ENCODE data around the gene SOX6.

Gene SOX6

DNA sequence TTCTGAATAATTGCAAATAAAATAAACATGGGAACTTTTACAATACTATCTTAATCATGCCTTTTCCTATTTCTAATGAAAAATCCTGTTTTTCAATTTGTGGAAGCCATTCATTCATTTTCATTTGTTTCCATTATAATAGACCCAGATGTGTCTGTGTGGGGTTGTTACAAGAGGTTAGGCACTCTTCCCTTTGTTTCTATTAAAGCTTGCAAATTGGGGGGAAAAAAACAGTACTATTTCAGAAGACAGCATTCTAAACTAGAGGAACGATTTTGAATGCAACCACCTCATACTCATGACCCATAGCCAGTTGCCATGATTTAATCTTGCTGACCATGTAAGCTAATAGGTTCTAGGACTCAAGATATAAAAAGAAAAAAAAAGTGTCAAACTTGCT, 175.5 kb downstream of the SOX6 start:
- TF ChIP-seq, protein P1, sequence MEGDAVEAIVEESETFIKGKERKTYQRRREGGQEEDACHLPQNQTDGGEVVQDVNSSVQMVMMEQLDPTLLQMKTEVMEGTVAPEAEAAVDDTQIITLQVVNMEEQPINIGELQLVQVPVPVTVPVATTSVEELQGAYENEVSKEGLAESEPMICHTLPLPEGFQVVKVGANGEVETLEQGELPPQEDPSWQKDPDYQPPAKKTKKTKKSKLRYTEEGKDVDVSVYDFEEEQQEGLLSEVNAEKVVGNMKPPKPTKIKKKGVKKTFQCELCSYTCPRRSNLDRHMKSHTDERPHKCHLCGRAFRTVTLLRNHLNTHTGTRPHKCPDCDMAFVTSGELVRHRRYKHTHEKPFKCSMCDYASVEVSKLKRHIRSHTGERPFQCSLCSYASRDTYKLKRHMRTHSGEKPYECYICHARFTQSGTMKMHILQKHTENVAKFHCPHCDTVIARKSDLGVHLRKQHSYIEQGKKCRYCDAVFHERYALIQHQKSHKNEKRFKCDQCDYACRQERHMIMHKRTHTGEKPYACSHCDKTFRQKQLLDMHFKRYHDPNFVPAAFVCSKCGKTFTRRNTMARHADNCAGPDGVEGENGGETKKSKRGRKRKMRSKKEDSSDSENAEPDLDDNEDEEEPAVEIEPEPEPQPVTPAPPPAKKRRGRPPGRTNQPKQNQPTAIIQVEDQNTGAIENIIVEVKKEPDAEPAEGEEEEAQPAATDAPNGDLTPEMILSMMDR (IDR thresholded peaks at IDR 0.05; ENCODE audit: low read depth, low read length, poor library complexity, severe bottlenecking): no peak
- no peak for TF ChIP-seq EZH2phosphoT487 (IDR thresholded peaks at IDR 0.05; ENCODE audit: borderline replicate concordance, low read length)
- H3F3A ChIP-seq (ENCODE audit: control insufficient read depth, insufficient read depth): no peaks in the 10 kb centered on the region
- H3K4me1 ChIP-seq (ENCODE audit: control insufficient read depth, low read length): no peaks in the 10 kb centered on the region
- H3K79me2 ChIP-seq (ENCODE audit: control insufficient read depth, low read length): no peaks in the 10 kb centered on the region
- H3K36me3 ChIP-seq (ENCODE audit: control insufficient read depth, low read length): no peaks in the 10 kb centered on the region
- H3K27ac ChIP-seq (ENCODE audit: low read depth, low read length): no peak overlapping the region
- no peaks in the 10 kb centered on the region for H4K20me1 ChIP-seq (ENCODE audit: control insufficient read depth, insufficient read depth, low read depth, low read length)
- no peak overlapping the region for H3K4me3 ChIP-seq (ENCODE audit: low read length)
- no peak overlapping the region for H3K4me2 ChIP-seq (ENCODE audit: low read length)
- no peaks in the 10 kb centered on the region for H3K9me2 ChIP-seq (replicated peaks; ENCODE audit: control insufficient read depth, low read length)
- H3K9me3 ChIP-seq (ENCODE audit: control insufficient read depth, insufficient read depth, low read length): no peaks in the 10 kb centered on the region
- H3K27me3 ChIP-seq (ENCODE audit: control insufficient read depth, low read length): no peaks in the 10 kb centered on the region

DNA sequence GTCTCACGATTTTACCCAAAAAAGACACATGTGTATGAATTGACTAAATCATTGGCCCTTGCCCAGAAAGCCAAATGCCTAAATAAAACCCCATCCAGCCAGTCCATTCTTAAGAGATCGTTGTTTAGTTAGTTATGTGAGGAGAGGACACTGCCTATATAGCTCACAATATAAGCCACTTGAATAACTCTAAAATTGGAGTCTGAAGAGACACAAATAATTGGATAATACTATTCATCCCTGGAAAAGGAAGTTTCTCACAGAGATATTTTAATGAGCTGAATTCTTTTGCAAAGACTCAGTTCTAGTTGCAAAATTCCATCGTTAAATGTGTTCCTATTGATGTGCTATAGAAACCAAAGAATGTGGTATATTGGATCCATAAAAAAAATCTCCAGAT, 176.7 kb downstream of the SOX6 start:
- Histone ChIP-seq H3K4me3 (ENCODE audit: low read length) (no peak overlapping the region), H3K36me3 (ENCODE audit: control insufficient read depth, low read length) (no peaks in the 10 kb centered on the region), H3K79me2 (ENCODE audit: control insufficient read depth, low read length) (no peaks in the 10 kb centered on the region), H3F3A (ENCODE audit: control insufficient read depth, insufficient read depth) (no peaks in the 10 kb centered on the region), H3K4me2 (ENCODE audit: low read length) (no peak overlapping the region), H3K4me1 (ENCODE audit: control insufficient read depth, low read length) (no peaks in the 10 kb centered on the region), H3K9me2 (replicated peaks; ENCODE audit: control insufficient read depth, low read length) (no peaks in the 10 kb centered on the region), H3K27ac (ENCODE audit: low read depth, low read length) (no peak overlapping the region), H4K20me1 (ENCODE audit: control insufficient read depth, insufficient read depth, low read depth, low read length) (no peaks in the 10 kb centered on the region), H3K9me3 (ENCODE audit: control insufficient read depth, insufficient read depth, low read length) (no peaks in the 10 kb centered on the region), H3K27me3 (ENCODE audit: control insufficient read depth, low read length) (no peaks in the 10 kb centered on the region)
- no peak for TF ChIP-seq EZH2phosphoT487 (IDR thresholded peaks at IDR 0.05; ENCODE audit: borderline replicate concordance, low read length)
- TF ChIP-seq, protein P1 (IDR thresholded peaks at IDR 0.05; ENCODE audit: low read depth, low read length, poor library complexity, severe bottlenecking): no peak

DNA sequence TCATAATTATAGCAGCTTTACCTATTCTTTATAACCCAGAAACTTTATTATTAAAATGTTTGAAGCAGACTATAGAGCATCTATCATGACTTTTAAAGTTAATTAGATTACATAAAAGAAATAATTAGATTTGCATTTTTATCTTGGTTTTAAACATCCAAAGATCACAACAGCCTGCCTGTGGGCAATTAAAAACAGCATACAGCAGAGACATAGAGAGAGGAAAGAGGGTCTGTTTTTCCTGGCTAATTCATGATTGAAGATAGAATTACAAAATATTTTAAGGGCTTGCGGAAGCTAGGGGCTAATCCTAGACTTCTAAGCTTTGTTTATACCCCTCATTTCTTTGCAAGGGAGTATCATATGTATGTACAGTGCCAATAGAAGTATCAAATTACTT, 178.1 kb downstream of the SOX6 start:
- no peaks in the 10 kb centered on the region for H3F3A ChIP-seq (ENCODE audit: control insufficient read depth, insufficient read depth)
- H3K79me2 ChIP-seq (ENCODE audit: control insufficient read depth, low read length): no peaks in the 10 kb centered on the region
- TF ChIP-seq, protein P1 (IDR thresholded peaks at IDR 0.05; ENCODE audit: low read depth, low read length, poor library complexity, severe bottlenecking): no peak
- no peak for TF ChIP-seq EZH2phosphoT487 (IDR thresholded peaks at IDR 0.05; ENCODE audit: borderline replicate concordance, low read length)
- H3K4me1 ChIP-seq (ENCODE audit: control insufficient read depth, low read length): no peaks in the 10 kb centered on the region
- no peak overlapping the region for H3K4me2 ChIP-seq (ENCODE audit: low read length)
- H3K36me3 ChIP-seq (ENCODE audit: control insufficient read depth, low read length): no peaks in the 10 kb centered on the region
- H3K27ac ChIP-seq (ENCODE audit: low read depth, low read length): no peak overlapping the region
- no peak overlapping the region for H3K4me3 ChIP-seq (ENCODE audit: low read length)
- H3K27me3 ChIP-seq (ENCODE audit: control insufficient read depth, low read length): no peaks in the 10 kb centered on the region
- no peaks in the 10 kb centered on the region for H3K9me2 ChIP-seq (replicated peaks; ENCODE audit: control insufficient read depth, low read length)
- no peaks in the 10 kb centered on the region for H4K20me1 ChIP-seq (ENCODE audit: control insufficient read depth, insufficient read depth, low read depth, low read length)
- H3K9me3 ChIP-seq (ENCODE audit: control insufficient read depth, insufficient read depth, low read length): no peaks in the 10 kb centered on the region

DNA sequence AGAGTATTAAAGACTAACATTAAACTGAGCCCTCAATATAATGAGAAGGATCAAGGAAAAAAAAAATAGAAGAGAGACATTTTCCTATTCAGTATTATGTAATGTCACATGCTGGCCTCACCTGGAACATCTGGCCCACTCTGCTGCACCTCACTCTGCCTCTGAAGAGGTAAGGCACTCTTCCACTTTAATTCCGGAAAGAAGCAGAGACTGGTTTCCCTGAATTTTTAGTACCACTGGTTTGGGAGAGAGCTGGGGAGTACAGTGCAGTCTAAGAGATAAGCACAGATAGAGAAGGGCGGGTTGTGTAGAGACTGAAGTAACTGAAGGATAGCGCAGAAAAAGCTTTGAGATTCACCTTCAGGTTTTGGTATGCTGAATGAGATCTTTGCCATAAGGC, 178.7 kb downstream of the SOX6 start:
- no peak for TF ChIP-seq EZH2phosphoT487 (IDR thresholded peaks at IDR 0.05; ENCODE audit: borderline replicate concordance, low read length)
- TF ChIP-seq, protein P1 (IDR thresholded peaks at IDR 0.05; ENCODE audit: low read depth, low read length, poor library complexity, severe bottlenecking): no peak
- H3K4me1 ChIP-seq (ENCODE audit: control insufficient read depth, low read length): no peaks in the 10 kb centered on the region

More for the DNA sequence above, 178.7 kb downstream of the SOX6 start:
- Histone ChIP-seq H3K9me3 (ENCODE audit: control insufficient read depth, insufficient read depth, low read length) (no peaks in the 10 kb centered on the region), H3K36me3 (ENCODE audit: control insufficient read depth, low read length) (no peaks in the 10 kb centered on the region), H3K4me3 (ENCODE audit: low read length) (no peak overlapping the region), H3K4me2 (ENCODE audit: low read length) (no peak overlapping the region), H4K20me1 (ENCODE audit: control insufficient read depth, insufficient read depth, low read depth, low read length) (no peaks in the 10 kb centered on the region), H3K79me2 (ENCODE audit: control insufficient read depth, low read length) (no peaks in the 10 kb centered on the region), H3K9me2 (replicated peaks; ENCODE audit: control insufficient read depth, low read length) (no peaks in the 10 kb centered on the region), H3K27ac (ENCODE audit: low read depth, low read length) (no peak overlapping the region), H3F3A (ENCODE audit: control insufficient read depth, insufficient read depth) (no peaks in the 10 kb centered on the region), H3K27me3 (ENCODE audit: control insufficient read depth, low read length) (no peaks in the 10 kb centered on the region)
